NCI-H524 treated with DMSO at 0.1 percent for 48 hours (cell line): ENCODE results near the gene FBP2.
"Not testable (repeated sequence)": the region's sequence is repeated elsewhere in the genome, so short reads cannot be mapped to it uniquely, and the experiment has no call there.

ENCODE experiments used
- DNase-seq: peaks from one replicate; lab custom pipeline; 2025; lab: John Stamatoyannopoulos, UW

The FBP2 gene

DNA sequence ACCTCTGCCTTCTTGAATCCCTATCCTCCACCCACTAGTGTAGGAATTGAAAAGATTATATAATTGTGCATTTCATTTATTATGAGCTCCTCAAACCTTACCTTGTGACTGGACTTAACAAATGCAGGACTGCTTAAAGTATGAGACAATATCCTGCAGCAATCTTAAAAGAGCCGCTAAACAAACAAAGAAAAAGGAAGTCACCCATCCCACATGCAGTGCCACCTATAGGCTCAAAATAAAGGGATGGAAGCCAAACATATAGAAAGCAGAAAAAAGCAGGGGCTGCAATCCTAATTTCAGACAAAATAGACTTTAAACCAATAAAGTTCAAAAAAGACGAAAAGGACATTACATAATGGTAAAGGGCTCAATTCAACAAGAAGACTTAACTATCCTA lies 30.1 kb downstream of the FBP2 start:
- DNase-seq, result no peak

GRCh38 chr9:94560237-94560636 lies 33.4 kb downstream of the FBP2 start:
- no peak for DNase-seq

- no peak for DNase-seq
Observed at GRCh38 chr9:94557376-94557775, 36.2 kb downstream of the FBP2 start.

DNA sequence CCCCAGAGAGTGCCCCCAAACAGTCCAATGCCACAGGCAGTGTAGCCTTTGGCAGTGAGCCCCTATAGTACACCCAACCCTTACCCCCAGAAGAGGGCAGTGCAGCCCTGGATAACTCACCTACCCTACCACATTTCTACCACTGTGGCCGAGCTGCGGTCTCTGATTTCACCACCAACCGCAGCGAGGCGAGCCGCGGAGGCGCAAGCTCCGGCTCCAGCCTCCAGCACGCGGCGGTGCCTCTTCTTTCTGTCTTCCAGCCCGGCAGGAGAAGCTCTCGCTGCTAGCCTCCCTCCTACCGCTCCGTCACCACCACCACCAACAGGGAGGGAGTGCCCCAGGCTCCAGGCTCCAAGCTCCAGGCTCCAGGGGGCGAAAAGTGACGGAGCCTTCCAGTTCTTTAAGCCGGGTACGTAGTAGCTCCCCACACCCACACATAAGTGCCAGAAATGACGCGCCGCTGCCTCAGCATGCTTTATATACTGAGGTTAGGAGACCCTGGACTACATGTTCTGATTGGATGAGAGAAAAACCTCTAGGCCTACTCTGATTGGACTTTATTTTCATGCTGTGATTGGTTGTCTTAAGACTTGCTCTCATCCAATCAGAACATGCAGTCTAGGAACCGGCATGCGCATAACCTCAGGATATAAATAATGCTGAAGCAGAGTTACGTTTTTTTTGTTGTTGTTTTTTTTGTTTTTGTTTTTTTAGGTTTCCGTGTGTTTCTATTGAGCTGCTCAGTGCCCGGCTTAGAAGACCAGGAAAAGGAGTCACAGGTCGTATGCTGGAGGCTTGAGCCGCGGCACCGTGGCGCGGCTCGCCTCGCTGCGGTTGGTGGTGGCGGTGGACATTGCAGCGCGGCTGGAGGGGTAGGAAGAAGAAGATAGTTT lies 38.9 kb downstream of the FBP2 start, which contains the start of gene PCAT7:
Gene PCAT7, plus strand, starts transcription at position 645 of the 893 bp plus-strand sequence.
- peak; percentile 81 for DNase-seq

DNA sequence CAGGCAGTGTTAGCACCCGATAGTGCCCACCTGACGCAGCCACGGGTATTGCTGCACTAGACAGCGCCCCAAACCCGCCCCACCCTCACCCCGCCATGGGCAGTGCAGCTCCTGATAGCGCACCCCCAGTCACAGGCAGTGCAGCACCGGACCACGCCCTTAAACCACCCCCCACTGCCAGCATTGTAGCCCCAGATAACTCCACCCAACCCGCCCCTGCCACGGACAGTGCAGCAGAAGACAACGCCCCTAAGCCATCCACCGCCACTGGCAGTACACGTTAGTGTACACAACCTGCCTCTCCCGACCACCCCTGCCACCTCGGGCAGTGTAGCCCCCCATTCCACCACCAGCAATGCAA lies 39.6 kb downstream of the FBP2 start:
- no peak for DNase-seq

GRCh38 chr9:94553029-94553938 lies 40.3 kb downstream of the FBP2 start:
- DNase-seq, result no peak

DNA sequence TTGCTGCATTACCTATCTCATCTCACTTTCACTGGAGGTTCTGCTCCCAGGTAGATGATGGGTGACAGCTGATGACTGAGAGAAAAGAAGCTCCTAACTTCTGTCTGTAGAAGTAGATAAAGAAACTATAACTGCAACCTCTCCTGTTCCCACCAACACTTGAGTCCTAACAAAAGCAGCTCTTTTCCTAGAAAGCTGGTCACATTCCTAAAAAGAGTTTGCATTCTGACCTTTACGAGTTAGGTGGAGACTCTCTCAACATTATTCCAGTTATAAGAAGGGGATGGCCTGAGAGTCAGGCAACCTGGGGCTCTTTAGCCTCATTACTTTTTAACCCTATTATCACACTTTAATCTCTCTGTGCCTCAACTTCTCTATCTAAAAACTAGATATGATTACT lies 47.7 kb downstream of the FBP2 start:
- DNase-seq, result no peak

GRCh38 chr9:94544335-94544734 lies 49.3 kb downstream of the FBP2 start:
- DNase-seq, result not testable (repeated sequence)

DNA sequence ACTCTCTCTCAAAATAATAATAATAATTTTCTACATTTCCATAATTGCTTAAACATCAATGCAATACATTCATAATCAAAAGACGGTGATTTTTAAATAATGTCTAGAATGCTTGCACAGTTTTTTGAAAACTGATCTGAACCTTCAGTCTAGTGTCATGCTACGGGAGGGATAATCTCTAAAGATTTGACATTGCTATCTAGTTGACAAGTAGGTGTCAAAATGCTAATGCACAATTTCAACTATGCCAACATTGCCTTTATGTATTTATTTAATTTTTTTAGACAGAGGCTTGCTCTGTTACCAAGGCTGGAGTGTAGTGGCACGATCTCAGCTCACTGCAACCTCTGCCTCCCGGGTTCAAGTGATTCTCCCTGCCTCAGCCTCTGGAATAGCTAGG lies 54.7 kb downstream of the FBP2 start:
- DNase-seq, result no peak

DNA sequence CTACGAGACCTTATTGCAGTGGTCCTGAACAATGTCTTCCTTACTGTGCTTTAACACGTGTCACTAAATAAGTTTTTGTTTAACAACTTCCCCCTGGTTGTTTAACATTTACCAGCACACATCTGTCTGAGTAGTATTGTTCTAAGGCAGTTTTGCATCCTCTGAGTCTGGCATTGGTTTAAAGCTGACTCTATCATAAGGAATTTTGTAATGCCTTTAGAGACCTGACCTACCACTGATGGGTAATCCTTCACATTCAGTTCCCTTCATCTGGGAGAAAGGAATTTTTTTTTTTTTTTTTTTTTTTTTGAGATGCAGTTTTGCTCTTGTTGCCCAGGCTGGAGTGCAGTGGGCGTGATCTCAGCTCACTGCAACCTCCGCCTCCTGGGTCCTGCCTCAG lies 58.7 kb downstream of the FBP2 start:
- DNase-seq, result no peak

GRCh38 chr9:94533601-94534000 lies 60.0 kb downstream of the FBP2 start:
- no peak for DNase-seq

DNA sequence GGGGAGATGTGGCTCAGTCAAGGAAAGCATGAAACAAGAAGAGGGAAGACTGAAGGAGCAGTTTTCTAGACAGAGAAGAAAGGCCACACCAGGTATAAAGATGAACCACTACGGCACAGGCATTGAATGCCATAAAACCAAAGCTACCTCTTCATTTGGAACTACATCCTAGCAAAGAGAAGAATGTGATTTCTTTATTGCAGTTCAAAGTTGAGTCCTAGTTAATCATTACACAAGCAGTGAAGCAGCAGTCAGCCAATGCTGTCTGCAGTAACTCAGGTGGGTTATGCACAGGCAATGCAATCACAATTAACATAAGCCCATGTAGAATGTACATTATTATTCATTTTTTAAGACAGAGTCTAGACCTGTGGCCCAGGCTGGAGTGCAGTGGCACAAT lies 60.5 kb downstream of the FBP2 start:
- no peak for DNase-seq

- no peak for DNase-seq
Observed at GRCh38 chr9:94528886-94529285, 64.7 kb downstream of the FBP2 start.

DNA sequence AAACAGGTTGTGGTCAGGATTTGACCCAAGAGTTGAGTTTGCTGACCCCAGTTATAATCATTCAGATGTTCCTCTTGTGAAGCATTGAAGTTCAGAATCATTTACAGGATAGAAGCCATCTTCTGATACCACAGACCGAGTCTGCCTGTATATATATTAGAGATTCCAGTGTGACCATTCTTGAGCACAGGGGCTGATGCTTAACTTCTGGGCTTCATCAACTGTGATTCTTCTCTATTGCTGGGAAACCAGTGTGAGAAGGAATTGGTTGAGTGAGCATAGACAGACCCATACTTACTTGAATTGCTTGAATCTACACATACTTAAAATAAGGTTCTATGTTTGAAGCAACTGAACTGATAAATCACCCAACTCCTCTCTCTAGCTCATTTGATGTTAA lies 66.7 kb downstream of the FBP2 start:
- no peak for DNase-seq

DNA sequence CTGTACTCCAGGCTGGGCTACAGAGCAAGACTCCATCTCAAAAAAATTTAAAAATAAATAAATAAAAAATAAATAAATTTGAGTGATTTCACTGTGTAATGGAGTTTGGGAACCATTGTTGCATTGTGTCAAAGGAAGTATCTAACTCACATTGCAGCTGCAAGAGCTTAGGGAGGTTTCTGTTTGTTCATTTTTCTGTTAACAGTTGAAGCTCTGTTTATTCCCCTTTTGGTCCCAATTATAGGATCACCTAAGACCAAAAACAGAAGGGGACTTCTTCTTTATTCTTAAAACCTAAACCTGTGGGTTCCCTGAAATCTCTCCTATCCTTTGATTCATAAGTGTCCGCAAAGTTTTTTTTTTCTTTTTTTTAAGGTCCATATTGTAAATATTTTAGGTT lies 67.4 kb downstream of the FBP2 start:
- no peak for DNase-seq

- no peak for DNase-seq
Observed at GRCh38 chr9:94525396-94526035, 68.1 kb downstream of the FBP2 start.

DNA sequence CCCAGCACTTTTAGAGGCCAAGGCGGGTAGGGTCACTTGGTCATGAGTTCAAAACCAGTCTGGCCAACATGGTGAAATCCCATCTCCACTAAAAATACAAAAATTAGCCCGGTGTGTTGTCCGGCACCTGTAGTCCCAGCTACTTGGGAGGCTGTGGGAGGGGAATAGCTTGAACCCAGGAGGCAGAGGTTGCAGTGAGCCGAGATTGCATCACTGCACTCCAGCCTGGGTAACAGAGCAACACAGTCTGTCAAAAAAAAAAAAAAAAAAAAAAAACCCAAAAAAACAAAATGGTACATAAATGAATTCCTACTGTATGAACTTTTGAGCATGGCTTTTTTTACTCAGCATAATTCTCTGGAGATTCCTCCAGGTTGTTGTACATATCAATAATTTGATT lies 76.4 kb downstream of the FBP2 start:
- no peak for DNase-seq

GRCh38 chr9:94514722-94515121 lies 78.9 kb downstream of the FBP2 start:
- DNase-seq, result no peak

DNA sequence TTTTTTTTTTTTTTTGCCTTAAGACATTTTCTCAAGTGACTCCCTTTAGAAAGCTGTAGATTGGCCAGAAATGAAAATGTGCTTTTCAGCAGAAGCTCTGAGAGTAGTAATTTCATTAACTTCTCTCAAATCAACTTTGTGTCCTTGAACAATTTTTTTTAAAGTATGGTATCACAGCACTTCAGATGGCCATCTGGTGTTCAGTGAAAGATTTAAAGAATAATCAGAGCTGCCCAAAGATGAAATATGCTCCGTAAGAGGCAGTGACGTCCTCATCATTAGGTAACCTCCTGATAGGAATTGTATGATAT lies 81.7 kb downstream of the FBP2 start:
- DNase-seq, result peak; percentile 30

- peak; percentile 14 for DNase-seq
Observed at GRCh38 chr9:94511134-94511954, 82.3 kb downstream of the FBP2 start.
